IMR-90 (cell line): ENCODE results near the gene ZNF526. TPM values are rescaled to one million over a fixed set of nuclear protein-coding genes. Genes with fewer than 3 reads are reported as not detected.

ENCODE experiments used
- ATAC-seq: fragments of 200-7000 bp; cut with Tn5 transposase; 2 replicates; pipeline ENCODE4 v1.9.1; 2020; ENCODE audit warnings: low read depth, mild to moderate bottlenecking, moderate library complexity
- BruUV-seq: library from RNA; stranded (reverse); fragments of 400-500 nt; replicated peaks from 2 replicates; lab custom pipeline; 2021; lab: Mats Ljungman, UMichigan
- CTCF ChIA-PET: fragments of 300-600 bp; formaldehyde crosslinking; extraction: SDS; loops from one replicate; lab custom pipeline; 2021; ENCODE audit warnings: antibody characterized with exemption; lab: Yijun Ruan, JAX
- POLR2A ChIA-PET: fragments of 300-600 bp; sonication (Branson Sonifier 250); formaldehyde crosslinking; loops from one replicate; lab custom pipeline; 2022; ENCODE audit warnings: antibody characterized with exemption; ENCODE audit not compliant: unreplicated experiment; lab: Charles Lee
- DNase-seq: peaks from one replicate; pipeline ENCODE4 v3.0.0; 2013
- H2AFZ ChIP-seq: replicated peaks from 2 replicates; pipeline ENCODE3; 2013; ENCODE audit warnings: low read length, mild to moderate bottlenecking; ENCODE audit not compliant: poor library complexity
- H2AK5ac ChIP-seq: 2 replicates; pipeline ENCODE4 v1.6.1; 2013; ENCODE audit warnings: low read depth, low read length, inconsistent platforms
- H2AK9ac ChIP-seq: replicated peaks from 2 replicates; pipeline ENCODE3; 2013; ENCODE audit warnings: mild to moderate bottlenecking, low read depth, low read length, moderate library complexity; ENCODE audit not compliant: poor library complexity
- H2BK120ac ChIP-seq: 2 replicates; pipeline ENCODE4 v1.6.1; 2013; ENCODE audit warnings: low read depth, low read length, inconsistent platforms
- H2BK15ac ChIP-seq: 3 replicates; pipeline ENCODE4 v1.6.1; 2013; ENCODE audit warnings: low read depth, low read length, inconsistent platforms
- H2BK20ac ChIP-seq: 2 replicates; pipeline ENCODE4 v1.6.1; 2013; ENCODE audit warnings: low read depth, mild to moderate bottlenecking, inconsistent platforms, low read length, moderate library complexity
- H2BK5ac ChIP-seq: 2 replicates; pipeline ENCODE4 v1.6.1; 2013; ENCODE audit warnings: mild to moderate bottlenecking, low read depth, low read length, inconsistent platforms; ENCODE audit not compliant: poor library complexity, severe bottlenecking
- H3K14ac ChIP-seq: replicated peaks from 2 replicates; pipeline ENCODE4 v1.6.1; 2013; ENCODE audit warnings: low read depth, low read length, inconsistent platforms
- H3K18ac ChIP-seq: 2 replicates; pipeline ENCODE4 v1.6.1; 2013; ENCODE audit warnings: low read depth, low read length, control low read depth
- H3K23ac ChIP-seq: 2 replicates; pipeline ENCODE4 v1.6.1; 2013; ENCODE audit warnings: low read depth, low read length, inconsistent platforms
- H3K27ac ChIP-seq: 2 replicates; pipeline ENCODE4 v1.5.1; 2013; ENCODE audit warnings: mild to moderate bottlenecking, control low read depth, low read length; ENCODE audit not compliant: insufficient read depth
- H3K27me3 ChIP-seq: 2 replicates; pipeline ENCODE4 v1.6.1; 2013; ENCODE audit warnings: low read length; ENCODE audit not compliant: control insufficient read depth, insufficient read depth
- H3K36me3 ChIP-seq: 2 replicates; pipeline ENCODE4 v1.6.1; 2013; ENCODE audit warnings: low read length, mixed read lengths; ENCODE audit not compliant: control insufficient read depth, insufficient read depth
- H3K4ac ChIP-seq: 2 replicates; pipeline ENCODE4 v1.6.1; 2013; ENCODE audit warnings: low read depth, low read length, inconsistent platforms
- H3K4me1 ChIP-seq: 2 replicates; pipeline ENCODE4 v1.6.1; 2013; ENCODE audit warnings: low read length, mixed read lengths; ENCODE audit not compliant: control insufficient read depth, insufficient read depth
- H3K4me2 ChIP-seq: 2 replicates; pipeline ENCODE4 v1.6.1; 2013; ENCODE audit warnings: low read depth, mild to moderate bottlenecking, control low read depth, low read length, moderate library complexity
- H3K4me3 ChIP-seq: 2 replicates; pipeline ENCODE4 v1.5.1; 2013; ENCODE audit warnings: low read depth, mild to moderate bottlenecking, control low read depth, low read length, moderate library complexity; ENCODE audit not compliant: insufficient read depth
- H3K56ac ChIP-seq: 2 replicates; pipeline ENCODE4 v1.6.1; 2013; ENCODE audit warnings: low read length, inconsistent platforms; ENCODE audit not compliant: insufficient read depth; ENCODE audit errors: extremely low read depth
- H3K79me1 ChIP-seq, 2 experiments: 2 replicates each; pipeline ENCODE4 v1.6.1; 2013; ENCODE audit warnings: low read length in 2 of 2, inconsistent platforms in 1 of 2, low read depth in 1 of 2
- H3K9ac ChIP-seq: 2 replicates; pipeline ENCODE4 v1.6.1; 2013; ENCODE audit warnings: low read depth, low read length, control low read depth
- H3K9me1 ChIP-seq: 2 replicates; pipeline ENCODE4 v1.6.1; 2013; ENCODE audit warnings: low read length, inconsistent platforms; ENCODE audit not compliant: insufficient read depth
- H3K9me3 ChIP-seq: 2 replicates; pipeline ENCODE4 v1.6.1; 2013; ENCODE audit warnings: low read length; ENCODE audit not compliant: control insufficient read depth, insufficient read depth
- H4K20me1 ChIP-seq: 2 replicates; pipeline ENCODE4 v1.6.1; 2013; ENCODE audit warnings: low read length, inconsistent platforms; ENCODE audit not compliant: insufficient read depth
- H4K5ac ChIP-seq: 2 replicates; pipeline ENCODE4 v1.6.1; 2013; ENCODE audit warnings: mild to moderate bottlenecking, low read depth, low read length, control low read depth
- H4K8ac ChIP-seq, 2 experiments: 2 replicates each; pipeline ENCODE4 v1.6.1; 2013; ENCODE audit warnings: low read depth in 2 of 2, low read length in 2 of 2, control low read depth in 1 of 2, inconsistent platforms in 1 of 2
- H4K91ac ChIP-seq: 2 replicates; pipeline ENCODE4 v1.6.1; 2013; ENCODE audit warnings: low read depth, low read length, inconsistent platforms; ENCODE audit not compliant: insufficient read depth
- BHLHE40 ChIP-seq: fragments of 150-350 bp; IDR thresholded peaks from 2 replicates; pipeline ENCODE4 v1.6.1; 2016; ENCODE audit warnings: mild to moderate bottlenecking, low read depth, low read length
- CEBPB ChIP-seq: IDR thresholded peaks from 2 replicates; pipeline ENCODE4 v1.6.1; 2012; ENCODE audit warnings: low read depth, low read length, improper control_type of control experiment
- CHD1 ChIP-seq: IDR thresholded peaks from 2 replicates; pipeline ENCODE4 v1.6.1; 2012; ENCODE audit warnings: low read depth, low read length, improper control_type of control experiment
- FOS ChIP-seq: fragments of 150-350 bp; IDR thresholded peaks from 2 replicates; pipeline ENCODE4 v1.6.1; 2016; ENCODE audit warnings: low read depth, low read length
- MAFK ChIP-seq: IDR thresholded peaks from 2 replicates; pipeline ENCODE4 v1.6.1; 2012; ENCODE audit warnings: low read depth, low read length, improper control_type of control experiment
- MAZ ChIP-seq: IDR thresholded peaks from 2 replicates; pipeline ENCODE4 v1.6.1; 2012; ENCODE audit warnings: low read depth, mild to moderate bottlenecking, low read length, improper control_type of control experiment, moderate library complexity, borderline replicate concordance
- MXI1 ChIP-seq: IDR thresholded peaks from 2 replicates; pipeline ENCODE4 v1.6.1; 2012; ENCODE audit warnings: low read depth, mild to moderate bottlenecking, low read length, moderate library complexity, borderline replicate concordance
- NFE2L2 ChIP-seq: fragments of 150-350 bp; IDR thresholded peaks from 2 replicates; pipeline ENCODE4 v1.6.1; 2016; ENCODE audit warnings: low read depth, mild to moderate bottlenecking, low read length
- POLR2A ChIP-seq: IDR thresholded peaks from 2 replicates; pipeline ENCODE4 v1.6.1; 2012; ENCODE audit warnings: mild to moderate bottlenecking, low read depth, low read length
- RAD21 ChIP-seq: IDR thresholded peaks from 2 replicates; pipeline ENCODE4 v1.6.1; 2012; ENCODE audit warnings: low read length, improper control_type of control experiment
- RFX5 ChIP-seq: IDR thresholded peaks from 2 replicates; pipeline ENCODE4 v1.8.0; 2012; ENCODE audit warnings: low read depth, mild to moderate bottlenecking, low read length, moderate library complexity
- SMC3 ChIP-seq: fragments of 150-350 bp; IDR thresholded peaks from 2 replicates; pipeline ENCODE4 v1.6.1; 2016; ENCODE audit warnings: low read depth, mild to moderate bottlenecking, antibody characterized with exemption, low read length, moderate library complexity
- USF2 ChIP-seq: fragments of 150-350 bp; IDR thresholded peaks from 2 replicates; pipeline ENCODE4 v1.6.1; 2017; ENCODE audit warnings: mild to moderate bottlenecking, antibody characterized with exemption, low read length, low read depth
- WGBS, 2 experiments: methylation state at CpG; one replicate each; pipeline versions ENCODE4 v1.1.5 to v1.1.7; 2013; ENCODE audit warnings: missing lambda C conversion rate in 2 of 2; ENCODE audit not compliant: insufficient read length in 1 of 2; ENCODE audit errors: extremely low coverage in 2 of 2; 5-methylcytosine and 5-hydroxymethylcytosine counted together
- dilution Hi-C: fragments of 300-500 bp; cut with HindIII; formaldehyde crosslinking; loops from one replicate; pipeline ENCODE4 v1.14.3; 2018; ENCODE audit warnings: low sequenced_read_pairs; ENCODE audit not compliant: unreplicated experiment
- in situ Hi-C: fragments of 300-500 bp; cut with MboI; formaldehyde crosslinking; loops from 3 replicates; pipeline ENCODE4 v1.14.3; 2019; ENCODE audit warnings: low sequenced_read_pairs, inconsistent platforms, mixed read lengths
- intact Hi-C: fragments of 100-400 bp; cut with micrococcal nuclease; formaldehyde crosslinking; loops from 2 replicates; pipeline ENCODE4 v1.10.0; 2022
- polyA plus RNA-seq, 3 experiments: library from polyadenylated mRNA; depleted of rRNA; stranded (reverse); fragments of >200 nt; gene quantifications; 2 replicates each; pipeline ENCODE4 v1.2.3, GENCODE V29; 2012; ENCODE audit warnings: low replicate concordance in 1 of 3
- total RNA-seq: library from RNA; depleted of rRNA; stranded (reverse); fragments of >200 nt; gene quantifications from 2 replicates; pipeline ENCODE4 v1.2.3, GENCODE V29; 2012
- TF ChIP-seq, protein P1 (sequence below): fragments of 150-350 bp; IDR thresholded peaks from 2 replicates; pipeline ENCODE4 v1.6.1; 2016; ENCODE audit warnings: low read depth, mild to moderate bottlenecking, low read length, moderate library complexity, borderline replicate concordance

The ZNF526 gene
- total and polyA plus RNA-seq, 2 of the 4 experiments (the other 2 are of a cell fraction): 7.3 to 13.6 TPM

- dilution Hi-C loops (no loop called here), in situ Hi-C loops (no loop called here), intact Hi-C loops (no loop called here)
- Histone ChIP-seq H2BK20ac (no peak overlapping the region; the same call in 1 of the 2 replicates), H3K9me3 (no peaks in the 10 kb centered on the region), H3K23ac (peak overlapping the region; percentile 87), H3K36me3 (peaks cover 12% of the 10 kb centered on the region), H2AK9ac (peak overlapping the region; percentile 100), H3K56ac (peak overlapping the region; percentile 79; the same call in 1 of the 2 replicates), H2AK5ac (peak overlapping the region; percentile 90), H2AFZ (peak overlapping the region; percentile 91), H3K9me1 (peaks cover 7% of the 10 kb centered on the region; the same call in 1 of the 2 replicates), H3K14ac (peak overlapping the region; percentile 65), H3K18ac (peak overlapping the region; percentile 17), H2BK15ac (peak overlapping the region; percentile 7; the same call in 1 of the 3 replicates), H4K91ac (peak overlapping the region; percentile 84), H3K4me2 (peak overlapping the region; percentile 91), H3K4me1 (peaks cover 19% of the 10 kb centered on the region), H3K27me3 (no peaks in the 10 kb centered on the region), H3K4me3 (peak overlapping the region; percentile 66), H4K20me1 (peaks cover 40% of the 10 kb centered on the region), H4K8ac (peak overlapping the region; percentile 75 to 84; a peak in 3 of 4 replicates), H4K5ac (peak overlapping the region; percentile 0; the same call in 1 of the 2 replicates), H3K79me1 (peaks cover 6 to 42% of the 10 kb centered on the region in 2 experiments), H2BK120ac (peak overlapping the region; percentile 61), H2BK5ac (peak overlapping the region; percentile 78), H3K9ac (peak overlapping the region; percentile 87), H3K4ac (peak overlapping the region; percentile 82), H3K27ac (peak overlapping the region; percentile 87)
- WGBS, 2 experiments: 0% methylated on average over 7 of the region's 27 CpGs; no CpG with 5 or more reads in 1 of the 2 experiments
- BruUV-seq: no TSS peak
- DNase-seq (peak; percentile 68), ATAC-seq (no peak)
- ChIA-PET CTCF (no interaction called here), POLR2A (interaction anchor here (0.8 to 1.7 kb wide), 2 partner anchors 9 to 179 kb away, joined by 4 to 5 read pairs; no protein-coding TSS in a partner anchor)
- peak; percentile 75 for TF ChIP-seq MAZ
- TF ChIP-seq, protein P1, sequence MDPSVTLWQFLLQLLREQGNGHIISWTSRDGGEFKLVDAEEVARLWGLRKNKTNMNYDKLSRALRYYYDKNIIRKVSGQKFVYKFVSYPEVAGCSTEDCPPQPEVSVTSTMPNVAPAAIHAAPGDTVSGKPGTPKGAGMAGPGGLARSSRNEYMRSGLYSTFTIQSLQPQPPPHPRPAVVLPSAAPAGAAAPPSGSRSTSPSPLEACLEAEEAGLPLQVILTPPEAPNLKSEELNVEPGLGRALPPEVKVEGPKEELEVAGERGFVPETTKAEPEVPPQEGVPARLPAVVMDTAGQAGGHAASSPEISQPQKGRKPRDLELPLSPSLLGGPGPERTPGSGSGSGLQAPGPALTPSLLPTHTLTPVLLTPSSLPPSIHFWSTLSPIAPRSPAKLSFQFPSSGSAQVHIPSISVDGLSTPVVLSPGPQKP: no peak
- TF ChIP-seq FOS: no peak
- TF ChIP-seq RAD21: no peak
- TF ChIP-seq POLR2A: peak; percentile 39
- TF ChIP-seq MXI1: peak; percentile 95
- TF ChIP-seq NFE2L2: no peak
- TF ChIP-seq USF2: no peak
- TF ChIP-seq BHLHE40: peak; percentile 92
- TF ChIP-seq MAFK: no peak
- TF ChIP-seq CHD1: no peak
- TF ChIP-seq RFX5: no peak
- no peak for TF ChIP-seq SMC3
- TF ChIP-seq CEBPB: 0 out of 2 replicates have a peak, but pooled peaks have one; percentile 2
These were observed 32.5 kb downstream of the ZNF526 start for GRCh38 chr19:42252365-42253244.
